ENCODE data around the gene ANKRD27.
"Not testable (repeated sequence)": the region's sequence is repeated elsewhere in the genome, so short reads cannot be mapped to it uniquely, and the experiment has no call there.

The ANKRD27 gene

GRCh38 chr19:32687681-32688080 lies 12.7 kb upstream of the ANKRD27 start:
- no peak for FAIRE-seq

DNA sequence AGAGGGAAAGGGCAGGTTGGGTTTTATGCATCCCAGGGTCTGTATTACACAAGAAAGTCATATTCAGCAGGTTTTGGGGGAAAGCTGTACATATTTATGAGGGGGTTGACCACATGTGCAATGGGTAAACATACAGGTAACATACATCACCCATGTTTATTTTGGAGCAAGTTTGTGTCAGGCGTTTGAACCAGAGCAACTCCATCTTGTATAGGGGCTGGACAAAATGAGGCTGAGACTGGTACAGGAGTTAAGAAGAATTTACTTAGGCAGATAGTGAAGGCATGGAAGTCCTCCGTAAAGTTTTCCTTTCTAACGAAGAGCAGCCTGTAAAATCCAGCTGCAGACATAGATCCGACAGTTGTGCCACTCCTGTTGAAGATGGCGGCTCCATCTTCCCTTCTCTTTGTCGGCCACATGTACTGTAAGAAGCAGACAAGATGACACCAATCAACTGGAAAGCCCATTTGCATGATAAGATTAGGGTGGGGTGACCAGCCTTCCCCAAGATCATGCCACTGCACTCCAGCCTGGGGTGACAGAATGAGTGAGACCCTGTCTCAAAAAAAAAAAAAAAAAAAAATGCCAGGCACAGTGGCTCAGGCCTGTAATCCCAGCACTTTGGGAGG lies 12.0 kb upstream of the ANKRD27 start:
- no peak for FAIRE-seq

GRCh38 chr19:32682317-32682716 lies 7.3 kb upstream of the ANKRD27 start:
- no peak for FAIRE-seq

- no peak for FAIRE-seq
These were observed 6.0 kb upstream of the ANKRD27 start for GRCh38 chr19:32680986-32681385.

GRCh38 chr19:32677657-32678056 lies 2.7 kb upstream of the ANKRD27 start:
- FAIRE-seq, result no peak

GRCh38 chr19:32676895-32677359 lies 1.9 kb upstream of the ANKRD27 start:
- no peak for FAIRE-seq

- no peak for FAIRE-seq
These were observed 1.4 kb upstream of the ANKRD27 start for GRCh38 chr19:32676186-32676894.

DNA sequence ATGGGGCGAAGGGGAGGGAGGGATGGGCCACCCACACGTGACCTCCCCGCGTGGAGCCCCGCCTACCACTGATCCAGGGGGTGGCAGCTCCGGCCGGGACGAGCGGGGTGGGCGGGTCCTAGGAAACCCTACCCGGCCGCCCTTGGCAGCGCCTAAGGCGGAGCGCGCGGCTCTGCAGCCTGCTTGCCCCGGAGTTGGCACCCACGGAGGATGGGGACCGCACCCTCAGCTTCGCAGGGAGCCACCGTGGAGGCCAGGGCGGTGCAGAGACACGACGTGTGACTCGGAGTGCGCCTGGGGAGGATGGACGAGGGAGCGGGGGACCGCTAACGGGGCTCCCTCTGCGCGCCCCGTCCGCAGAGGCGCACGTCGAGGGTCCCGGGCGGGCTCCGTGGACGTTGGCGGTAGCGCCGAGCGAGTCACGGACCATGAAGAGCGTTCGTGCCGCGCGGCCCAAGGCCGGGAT lies 773 bp upstream of the ANKRD27 start, which contains the start of gene RGS9BP:
TSS of gene RGS9BP (plus strand) at position 129 of the 466 bp plus-strand sequence. CDS start 416 bp downstream, outside the sequence.
- no peak for FAIRE-seq

DNA sequence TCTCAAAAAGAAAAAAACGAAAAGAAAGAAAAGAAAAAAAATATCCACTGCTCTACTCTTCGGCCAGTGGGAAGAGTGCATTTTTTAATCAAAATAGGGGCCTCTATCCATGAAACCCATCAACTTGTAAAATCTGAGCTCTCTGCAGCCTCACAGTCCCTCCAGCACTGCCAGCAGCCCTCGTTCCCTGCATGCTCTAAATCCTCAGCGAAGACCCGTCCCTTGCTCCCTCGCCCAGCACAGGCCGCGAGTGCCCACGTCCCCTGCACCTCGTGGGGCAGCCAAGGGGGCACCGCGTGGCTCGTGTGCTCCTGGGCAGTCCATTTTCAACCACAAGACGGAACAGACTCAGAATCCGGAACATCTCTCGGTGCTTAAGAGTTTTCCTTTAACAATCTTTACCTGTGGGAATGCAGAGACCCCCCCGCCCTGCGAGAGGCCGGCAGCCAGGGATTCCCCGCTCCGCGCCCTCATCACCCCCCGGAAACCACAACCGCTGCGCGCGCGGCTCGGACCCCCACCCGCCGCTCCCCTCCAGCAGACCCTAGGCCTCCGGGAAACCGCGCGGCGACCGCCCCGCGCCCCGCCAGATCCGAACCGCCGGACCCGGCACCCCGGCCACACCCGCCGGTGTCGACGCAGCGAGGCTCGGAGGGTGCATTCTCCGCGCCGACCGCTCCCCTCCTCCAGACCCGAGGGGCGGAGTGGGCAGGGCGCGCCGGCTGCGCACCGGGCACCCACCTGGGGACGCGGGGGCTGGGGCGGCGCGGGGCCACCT lies 638 bp downstream of the ANKRD27 start:
- no peak for FAIRE-seq

GRCh38 chr19:32673573-32673972 lies 1.4 kb downstream of the ANKRD27 start:
- no peak for FAIRE-seq

DNA sequence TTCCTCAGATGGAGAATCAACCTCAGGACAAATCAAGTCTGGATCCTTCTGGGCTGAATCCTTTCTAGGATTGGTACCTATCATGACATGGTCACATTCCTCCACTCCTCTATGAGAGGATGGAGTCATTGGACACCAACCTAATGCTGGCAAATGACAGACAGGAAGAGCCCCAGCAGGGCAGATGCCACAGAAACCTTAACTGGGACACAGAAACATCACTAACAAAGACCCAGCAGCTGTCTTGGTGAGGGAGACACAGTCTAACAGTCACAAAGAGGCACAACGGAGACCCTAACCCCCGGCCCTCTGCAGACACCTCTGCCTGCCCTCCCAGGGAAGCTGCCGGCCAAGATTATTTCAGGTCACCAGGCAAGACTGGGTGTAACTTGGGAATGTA lies 2.1 kb downstream of the ANKRD27 start:
- no peak for FAIRE-seq

DNA sequence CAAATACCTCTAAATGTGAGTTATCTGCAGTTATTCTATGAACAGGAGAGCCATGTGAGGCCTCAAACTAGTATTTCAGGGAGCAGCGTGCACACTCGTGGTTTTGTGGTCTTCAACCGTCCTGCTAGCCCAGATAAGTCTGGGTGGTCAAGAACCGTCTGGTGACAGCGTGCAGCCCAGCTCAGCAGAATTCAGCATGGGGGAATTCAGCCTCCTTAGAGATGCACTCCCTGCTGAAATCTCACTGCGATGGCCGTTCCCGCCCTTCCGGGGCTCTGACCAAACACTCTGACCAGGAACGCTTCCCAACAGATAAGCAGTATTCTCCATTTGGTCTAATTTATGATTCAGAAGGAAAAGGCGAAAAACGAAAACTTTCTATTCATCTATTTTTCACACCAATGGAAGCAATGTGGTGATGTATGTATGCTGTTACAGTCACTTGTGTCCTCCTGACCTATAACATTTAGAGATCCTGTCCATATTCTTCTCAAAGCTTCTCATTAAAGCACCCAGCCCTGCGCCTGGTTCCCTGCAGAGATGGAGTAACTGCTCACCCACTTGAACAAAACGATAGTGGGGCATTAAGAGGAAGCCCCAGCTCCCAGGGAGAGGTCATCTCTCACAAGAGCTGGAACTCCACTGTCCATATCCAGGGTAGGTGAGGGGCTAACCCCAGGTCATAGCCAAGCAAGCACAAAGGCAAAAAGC lies 2.9 kb downstream of the ANKRD27 start:
- no peak for FAIRE-seq

- no peak for FAIRE-seq
These were observed 5.7 kb downstream of the ANKRD27 start for GRCh38 chr19:32669310-32669709.

- FAIRE-seq, result no peak
These were observed 8.9 kb downstream of the ANKRD27 start for GRCh38 chr19:32666084-32666483.

DNA sequence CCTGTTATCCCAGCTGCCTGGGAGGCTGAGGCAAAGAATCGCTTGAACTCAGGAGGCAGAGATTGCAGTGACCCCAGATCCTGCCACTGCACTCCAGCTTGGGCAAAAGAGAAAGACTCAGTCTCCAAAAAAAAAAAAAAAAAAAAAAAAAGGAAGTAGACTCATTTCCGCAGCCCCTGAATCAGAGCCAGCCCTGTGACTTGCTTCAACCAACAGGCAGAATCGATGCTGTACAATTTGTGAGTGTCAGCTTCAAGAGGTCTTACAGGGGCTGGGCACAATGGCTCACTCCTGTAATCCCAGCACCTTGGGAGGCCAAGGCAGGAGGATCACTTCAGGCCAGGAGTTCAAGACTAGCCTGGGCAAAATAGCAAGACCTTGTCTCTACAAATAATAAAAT lies 12.8 kb downstream of the ANKRD27 start:
- FAIRE-seq, result no peak

DNA sequence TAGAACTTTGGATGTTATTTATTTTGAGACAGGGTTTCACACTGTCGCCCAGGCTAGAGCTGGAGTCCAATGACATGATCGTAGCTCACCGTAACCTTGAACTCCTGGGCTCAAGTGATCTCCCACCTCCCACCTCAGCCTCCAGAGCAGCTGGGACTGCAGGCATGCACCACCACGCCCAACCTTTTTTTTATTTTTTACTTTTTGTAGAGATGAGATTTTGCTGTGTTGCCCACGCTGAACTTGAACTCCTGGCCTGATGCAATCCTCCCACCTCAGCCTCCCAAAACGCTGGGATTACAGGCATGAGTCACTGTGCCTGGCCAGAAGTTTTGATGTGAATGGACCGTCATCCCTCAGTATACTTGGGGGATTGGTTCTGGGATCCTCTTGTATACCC lies 13.7 kb downstream of the ANKRD27 start:
- FAIRE-seq, result no peak

GRCh38 chr19:32658527-32658926 lies 16.5 kb downstream of the ANKRD27 start:
- no peak for FAIRE-seq

DNA sequence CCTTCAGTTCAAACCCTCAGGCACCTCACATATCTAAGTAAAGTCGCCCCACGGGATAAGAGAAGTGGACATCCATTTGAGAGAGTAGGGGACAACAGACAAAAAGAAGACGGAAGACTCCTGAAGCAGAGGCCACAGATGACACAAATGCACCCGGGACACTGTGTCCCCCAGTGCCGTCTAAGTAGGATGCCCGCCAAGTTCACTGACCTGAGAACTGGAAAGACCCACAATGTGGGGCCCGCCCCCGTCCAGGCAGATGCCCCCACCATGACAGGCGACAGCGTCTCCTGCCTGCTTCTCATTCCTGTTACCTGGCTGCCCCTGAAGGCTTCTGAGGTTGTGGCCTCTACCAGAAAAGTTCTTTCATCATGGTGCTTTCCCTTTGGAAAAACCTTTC lies 16.9 kb downstream of the ANKRD27 start:
- no peak for FAIRE-seq

DNA sequence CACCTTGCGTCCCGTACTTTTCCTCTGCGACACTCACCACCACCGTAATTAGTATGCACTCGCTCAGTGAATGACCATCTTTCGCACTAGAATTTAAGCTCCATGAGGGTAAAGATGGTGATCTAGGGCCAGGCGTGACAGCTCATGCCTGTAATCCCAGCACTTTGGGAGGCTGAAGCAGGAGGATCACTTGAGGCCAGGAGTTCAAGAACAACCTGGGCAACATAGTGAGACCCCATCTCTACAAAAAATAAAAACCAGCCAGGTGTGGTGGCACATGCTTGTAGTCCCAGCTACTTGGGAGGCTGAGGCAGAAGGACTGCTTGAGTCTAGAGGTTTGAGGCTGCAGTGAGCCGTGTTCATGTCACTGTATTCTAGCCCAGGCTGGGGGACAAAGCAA lies 18.6 kb downstream of the ANKRD27 start:
- FAIRE-seq, result not testable (repeated sequence)

DNA sequence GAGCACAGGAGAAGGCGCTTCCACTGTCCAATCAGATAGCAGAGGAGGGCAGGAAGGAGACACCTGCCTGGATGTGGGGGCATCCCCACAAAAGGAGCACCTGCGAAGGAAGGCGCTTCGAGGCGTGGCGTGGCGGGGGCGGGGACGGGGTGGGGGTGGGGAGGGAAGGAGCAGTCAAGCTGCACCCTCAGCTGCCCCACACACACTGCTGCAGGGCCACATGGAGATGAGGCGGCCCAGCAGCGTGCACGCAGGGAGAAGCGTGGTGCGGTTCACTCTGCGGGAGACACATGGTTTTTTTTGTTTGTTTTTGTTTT lies 21.4 kb downstream of the ANKRD27 start:
- FAIRE-seq, result no peak

DNA sequence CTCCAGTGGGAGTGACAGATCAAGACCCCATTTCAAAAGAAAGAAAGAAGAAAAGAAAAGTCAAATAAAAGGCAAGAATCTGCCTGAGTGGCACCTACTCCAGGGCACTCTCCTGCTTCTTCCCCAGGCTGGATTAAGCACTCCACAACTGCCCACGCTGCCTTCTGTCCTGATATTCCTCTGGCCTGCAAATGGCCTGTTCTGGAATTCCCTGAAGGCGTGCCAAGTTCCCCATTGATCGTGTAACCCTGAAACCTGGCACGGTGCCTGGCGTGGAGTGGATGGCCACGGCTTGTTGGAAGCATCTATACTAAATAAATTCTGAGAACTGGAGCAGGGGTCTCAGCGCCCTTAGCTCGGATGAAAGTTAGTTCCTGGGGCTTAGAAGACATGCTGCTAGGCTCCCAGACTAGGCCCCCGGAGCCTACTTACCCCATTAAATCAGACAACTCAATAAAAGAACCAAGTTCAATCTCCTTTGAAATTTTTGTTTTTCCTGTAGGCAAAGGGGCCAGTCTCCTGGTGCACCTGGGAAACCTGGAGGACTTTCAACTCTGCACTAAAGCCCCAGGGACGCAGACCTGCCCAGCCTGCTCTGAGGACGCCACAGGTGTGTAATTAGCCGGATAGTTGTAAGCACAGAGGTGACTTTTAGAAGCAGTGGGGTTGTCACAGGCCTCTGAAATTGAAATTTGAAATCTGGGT lies 21.9 kb downstream of the ANKRD27 start:
- FAIRE-seq, result no peak

- not testable (repeated sequence) for FAIRE-seq
These were observed 22.6 kb downstream of the ANKRD27 start for GRCh38 chr19:32652331-32652730.
